NT2/D1 (cell line): ENCODE data around the gene ST8SIA6.

Source experiments
- DNase-seq: peaks from one replicate; pipeline ENCODE4 v3.0.0-alpha.2; 2011; ENCODE audit warnings: low read depth, low spot score
- H3K27me3 ChIP-seq: 2 replicates; pipeline ENCODE4 v1.6.0; 2011; ENCODE audit warnings: mild to moderate bottlenecking; ENCODE audit not compliant: insufficient read length, insufficient read depth
- H3K36me3 ChIP-seq: 2 replicates; pipeline ENCODE4 v1.6.1; 2011; ENCODE audit warnings: mild to moderate bottlenecking, low read length, mixed read lengths; ENCODE audit not compliant: insufficient read depth, insufficient read length
- H3K4me1 ChIP-seq: 2 replicates; pipeline ENCODE4 v1.5.1; 2011; ENCODE audit not compliant: insufficient read depth, insufficient read length
- H3K4me3 ChIP-seq: 2 replicates; pipeline ENCODE4 v1.5.1; 2011; ENCODE audit warnings: low read depth; ENCODE audit not compliant: insufficient read length
- H3K9ac ChIP-seq: 2 replicates; pipeline ENCODE4 v1.6.0; 2011; ENCODE audit warnings: low read depth; ENCODE audit not compliant: insufficient read length
- H3K9me3 ChIP-seq: 2 replicates; pipeline ENCODE4 v1.5.1; 2011; ENCODE audit warnings: mild to moderate bottlenecking, low read length; ENCODE audit not compliant: insufficient read depth
- SUZ12 ChIP-seq: IDR thresholded peaks from 2 replicates; pipeline ENCODE4 v1.6.1; 2011; ENCODE audit not compliant: insufficient read length, insufficient read depth; ENCODE audit errors: extremely low read depth
- YY1 ChIP-seq: IDR thresholded peaks from 2 replicates; pipeline ENCODE4 v1.6.1; 2011; ENCODE audit not compliant: insufficient read length, insufficient read depth
- ZNF274 ChIP-seq: IDR thresholded peaks from 2 replicates; pipeline ENCODE4 v1.6.1; 2011; ENCODE audit warnings: mild to moderate bottlenecking, low read depth, low read length

Gene ST8SIA6

DNA sequence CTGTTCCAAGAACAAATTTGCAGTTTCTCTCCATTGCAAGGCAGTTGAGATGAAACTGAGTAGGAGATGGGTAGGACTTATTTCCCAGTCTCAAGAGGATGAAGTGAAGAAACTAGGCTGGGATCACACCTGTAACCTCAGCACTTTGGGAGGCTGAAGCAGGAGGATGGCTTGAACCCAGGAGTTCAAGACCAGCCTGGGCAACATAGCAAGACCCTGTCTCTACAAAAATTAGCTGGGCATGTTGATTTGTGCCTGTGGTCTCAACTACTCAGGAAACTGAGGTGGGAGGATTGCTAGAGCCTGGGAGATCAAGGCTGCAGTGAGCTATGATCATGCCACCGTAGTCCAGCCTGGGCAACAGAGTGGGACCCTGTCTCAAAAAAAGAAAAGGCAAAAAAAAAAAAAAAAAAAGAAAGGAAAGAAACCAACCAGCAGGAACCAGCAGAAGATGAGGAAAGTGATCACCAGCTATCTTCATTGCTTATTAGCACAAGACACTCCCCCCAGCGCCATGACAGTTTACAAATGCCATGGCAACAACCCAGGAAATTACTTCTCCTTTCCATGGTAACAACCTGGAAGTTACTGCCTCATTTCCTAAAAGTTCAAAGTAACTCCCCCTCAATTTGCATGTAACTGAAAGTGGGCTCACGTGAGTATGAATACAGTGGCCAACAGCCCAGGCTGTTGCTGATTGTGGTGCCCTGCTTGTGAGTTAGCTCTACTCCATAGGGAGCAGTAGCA, 18.3 kb upstream of the ST8SIA6 start:
- no peak for DNase-seq
- TF ChIP-seq ZNF274 (no peak), YY1 (no peak), SUZ12 (no peak)
- no peaks in the 10 kb centered on the region for H3K36me3 ChIP-seq
- no peak overlapping the region for H3K4me3 ChIP-seq
- peaks cover 5% of the 10 kb centered on the region; the same call in 1 of the 2 replicates for H3K9me3 ChIP-seq
- H3K27me3 ChIP-seq, result no peaks in the 10 kb centered on the region
- H3K9ac ChIP-seq, result no peak overlapping the region
- H3K4me1 ChIP-seq, result no peaks in the 10 kb centered on the region

DNA sequence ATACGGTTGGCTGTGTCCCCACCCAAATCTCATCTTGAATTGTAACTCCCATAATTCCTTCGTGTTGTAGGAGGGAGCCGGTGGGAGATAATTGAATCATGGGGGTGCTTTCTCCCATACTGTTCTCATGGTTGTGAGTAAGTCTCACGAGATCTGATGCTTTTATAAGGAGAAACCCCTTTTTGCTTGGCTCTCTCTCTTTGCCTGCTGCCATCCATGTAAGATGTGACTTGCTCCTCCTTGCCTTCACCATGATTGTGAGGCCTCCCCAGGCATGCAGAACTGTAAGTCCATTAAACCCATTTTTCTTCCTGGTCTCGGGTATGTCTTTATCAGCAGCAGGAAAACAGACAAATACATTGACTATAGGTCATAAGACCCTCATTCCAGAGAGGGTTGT, 15.9 kb upstream of the ST8SIA6 start:
- no peaks in the 10 kb centered on the region for H3K27me3 ChIP-seq
- H3K4me3 ChIP-seq, result no peak overlapping the region
- TF ChIP-seq ZNF274 (no peak), SUZ12 (no peak), YY1 (no peak)
- peaks cover 5% of the 10 kb centered on the region; the same call in 1 of the 2 replicates for H3K9me3 ChIP-seq
- no peak for DNase-seq
- H3K4me1 ChIP-seq, result no peaks in the 10 kb centered on the region
- no peak overlapping the region for H3K9ac ChIP-seq
- H3K36me3 ChIP-seq, result no peaks in the 10 kb centered on the region

GRCh38 chr10:17465328-17466125, 11.1 kb upstream of the ST8SIA6 start:
- TF ChIP-seq ZNF274 (no peak), SUZ12 (no peak), YY1 (no peak)
- Histone ChIP-seq H3K27me3 (no peaks in the 10 kb centered on the region), H3K4me1 (no peaks in the 10 kb centered on the region), H3K4me3 (no peak overlapping the region), H3K9ac (no peak overlapping the region), H3K9me3 (peaks cover 5% of the 10 kb centered on the region; the same call in 1 of the 2 replicates), H3K36me3 (no peaks in the 10 kb centered on the region)
- DNase-seq, result no peak

GRCh38 chr10:17464545-17464944, 10.2 kb upstream of the ST8SIA6 start:
- no peaks in the 10 kb centered on the region for H3K36me3 ChIP-seq
- H3K27me3 ChIP-seq, result no peaks in the 10 kb centered on the region
- H3K9ac ChIP-seq, result no peak overlapping the region
- no peaks in the 10 kb centered on the region for H3K4me1 ChIP-seq
- DNase-seq, result no peak
- no peaks in the 10 kb centered on the region; the same call in 1 of the 2 replicates for H3K9me3 ChIP-seq
- no peak overlapping the region for H3K4me3 ChIP-seq
- TF ChIP-seq YY1, result no peak
- no peak for TF ChIP-seq SUZ12
- no peak for TF ChIP-seq ZNF274

DNA sequence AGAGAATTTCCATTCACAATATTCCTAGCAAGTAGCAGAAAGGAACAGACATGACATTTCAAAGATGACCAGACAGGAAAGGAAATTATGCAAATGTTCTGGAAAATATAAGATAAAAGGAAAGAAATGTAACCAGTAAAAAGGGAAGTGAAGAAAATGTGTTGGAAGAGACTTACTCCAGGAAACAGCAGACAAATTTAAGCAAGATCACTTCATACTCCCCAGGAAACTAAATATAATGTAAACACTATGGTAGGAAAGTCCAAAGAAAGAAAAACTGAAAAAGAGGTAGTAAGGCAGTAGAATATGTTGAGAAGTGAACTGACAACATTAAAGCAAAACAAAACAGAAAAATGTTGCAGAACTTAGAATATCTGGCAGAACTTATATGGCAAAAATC, 6.4 kb upstream of the ST8SIA6 start:
- H3K27me3 ChIP-seq, result peaks cover under 1% of the 10 kb centered on the region
- no peaks in the 10 kb centered on the region for H3K4me1 ChIP-seq
- no peak for DNase-seq
- H3K4me3 ChIP-seq, result no peak overlapping the region
- H3K9me3 ChIP-seq, result peaks cover 5% of the 10 kb centered on the region
- TF ChIP-seq SUZ12 (no peak), YY1 (no peak), ZNF274 (no peak)
- H3K36me3 ChIP-seq, result no peaks in the 10 kb centered on the region
- H3K9ac ChIP-seq, result no peak overlapping the region

DNA sequence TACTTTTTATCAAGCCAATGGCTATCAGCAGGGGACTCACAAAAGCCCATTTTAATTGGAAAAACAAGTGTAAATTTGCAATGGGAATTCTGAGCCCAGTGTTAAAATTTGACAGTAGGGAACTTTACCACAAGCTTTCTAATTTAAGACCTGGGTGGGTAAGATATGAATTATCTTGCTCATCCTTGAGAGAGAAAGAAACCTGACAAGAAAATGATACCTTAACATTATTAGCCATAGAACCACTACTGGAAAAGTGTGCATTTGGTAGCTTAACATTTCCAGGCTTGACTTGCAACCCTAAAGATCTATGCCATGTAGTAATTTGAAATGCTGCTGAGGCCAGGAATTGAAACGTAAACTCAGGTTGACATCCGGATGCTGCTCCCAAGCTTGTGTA, 2.7 kb upstream of the ST8SIA6 start:
- Histone ChIP-seq H3K9ac (no peak overlapping the region), H3K9me3 (peaks cover 13% of the 10 kb centered on the region), H3K27me3 (peaks cover 14% of the 10 kb centered on the region), H3K36me3 (no peaks in the 10 kb centered on the region), H3K4me1 (no peaks in the 10 kb centered on the region), H3K4me3 (no peak overlapping the region)
- DNase-seq, result no peak
- TF ChIP-seq YY1 (no peak), ZNF274 (no peak), SUZ12 (no peak)

GRCh38 chr10:17456032-17456548, 1.7 kb upstream of the ST8SIA6 start:
- no peaks in the 10 kb centered on the region for H3K36me3 ChIP-seq
- H3K27me3 ChIP-seq, result peaks cover 14% of the 10 kb centered on the region
- H3K9me3 ChIP-seq, result peaks cover 13% of the 10 kb centered on the region
- no peak overlapping the region for H3K9ac ChIP-seq
- no peaks in the 10 kb centered on the region for H3K4me1 ChIP-seq
- DNase-seq, result no peak
- H3K4me3 ChIP-seq, result no peak overlapping the region
- TF ChIP-seq YY1, result no peak
- no peak for TF ChIP-seq ZNF274
- no peak for TF ChIP-seq SUZ12
